H9 (cell line): ENCODE data around the gene IL15RA. TPM values are rescaled to one million over a fixed set of nuclear protein-coding genes. Genes with fewer than 3 reads are reported as not detected.

Source experiments
- DNase-seq: peaks from one replicate; pipeline ENCODE4 v3.0.0-alpha.2; 2017
- H2AFZ ChIP-seq: one replicate; pipeline ENCODE4 v1.6.1; 2013; ENCODE audit warnings: mild to moderate bottlenecking, low read length, control low read depth, moderate library complexity
- H2AK5ac ChIP-seq: 2 replicates; pipeline ENCODE4 v1.6.1; 2013; ENCODE audit warnings: low read length, control low read depth, mixed read lengths; ENCODE audit not compliant: insufficient read length
- H2BK120ac ChIP-seq: one replicate; pipeline ENCODE4 v1.6.1; 2013; ENCODE audit warnings: low read depth, mild to moderate bottlenecking, low read length, control low read depth, inconsistent platforms; ENCODE audit not compliant: poor library complexity, severe bottlenecking
- H2BK12ac ChIP-seq: 2 replicates; pipeline ENCODE4 v1.6.1; 2013; ENCODE audit warnings: low read length, control low read depth, mixed read lengths, low read depth; ENCODE audit not compliant: insufficient read length
- H2BK15ac ChIP-seq: 2 replicates; pipeline ENCODE4 v1.6.1; 2013; ENCODE audit warnings: low read depth, low read length, control low read depth
- H2BK20ac ChIP-seq: one replicate; pipeline ENCODE4 v1.6.1; 2013; ENCODE audit warnings: low read depth, mild to moderate bottlenecking, low read length, control low read depth, inconsistent platforms; ENCODE audit not compliant: poor library complexity, severe bottlenecking
- H2BK5ac ChIP-seq: 2 replicates; pipeline ENCODE4 v1.6.1; 2013; ENCODE audit warnings: low read length, control low read depth, mixed read lengths; ENCODE audit not compliant: insufficient read length
- H3K14ac ChIP-seq: 2 replicates; pipeline ENCODE4 v1.6.1; 2013; ENCODE audit warnings: low read length, control low read depth; ENCODE audit not compliant: insufficient read depth
- H3K18ac ChIP-seq: 2 replicates; pipeline ENCODE4 v1.6.1; 2013; ENCODE audit warnings: low read depth, mild to moderate bottlenecking, mixed read lengths, low read length, control low read depth; ENCODE audit not compliant: insufficient read length
- H3K23ac ChIP-seq: 2 replicates; pipeline ENCODE4 v1.6.1; 2013; ENCODE audit warnings: low read length, control low read depth, mixed read lengths, low read depth; ENCODE audit not compliant: insufficient read length
- H3K23me2 ChIP-seq: 2 replicates; pipeline ENCODE4 v1.6.1; 2013; ENCODE audit warnings: low read depth, mild to moderate bottlenecking, mixed read lengths, low read length, control low read depth; ENCODE audit not compliant: insufficient read length, poor library complexity, severe bottlenecking
- H3K27ac ChIP-seq: 2 replicates; pipeline ENCODE4 v1.5.1; 2013; ENCODE audit warnings: low read length, control low read depth, mixed read lengths, low read depth; ENCODE audit not compliant: insufficient read length
- H3K27me3 ChIP-seq: 2 replicates; pipeline ENCODE4 v1.6.1; 2013; ENCODE audit warnings: low read length, control low read depth, inconsistent platforms; ENCODE audit not compliant: insufficient read depth
- H3K4ac ChIP-seq: 2 replicates; pipeline ENCODE4 v1.6.1; 2013; ENCODE audit warnings: low read depth, mild to moderate bottlenecking, control low read depth, inconsistent platforms, low read length, moderate library complexity
- H3K4me1 ChIP-seq: 2 replicates; pipeline ENCODE4 v1.6.1; 2013; ENCODE audit warnings: low read length, control low read depth, inconsistent platforms; ENCODE audit not compliant: insufficient read depth
- H3K4me2 ChIP-seq: 2 replicates; pipeline ENCODE4 v1.6.1; 2013; ENCODE audit warnings: low read length, control low read depth, mixed read lengths; ENCODE audit not compliant: insufficient read length, insufficient read depth
- H3K56ac ChIP-seq: 2 replicates; pipeline ENCODE4 v1.6.1; 2013; ENCODE audit warnings: low read depth, mild to moderate bottlenecking, mixed read lengths, low read length, control low read depth; ENCODE audit not compliant: insufficient read length
- H3K79me1 ChIP-seq: 2 replicates; pipeline ENCODE4 v1.6.1; 2013; ENCODE audit warnings: low read depth, mild to moderate bottlenecking, moderate library complexity, low read length, control low read depth, inconsistent platforms; ENCODE audit not compliant: insufficient read depth, poor library complexity, severe bottlenecking
- H3K79me2 ChIP-seq: 2 replicates; pipeline ENCODE4 v1.6.1; 2013; ENCODE audit warnings: low read length, control low read depth, inconsistent platforms; ENCODE audit not compliant: insufficient read depth
- H3K9ac ChIP-seq: 2 replicates; pipeline ENCODE4 v1.6.1; 2013; ENCODE audit warnings: low read length, control low read depth, mixed read lengths; ENCODE audit not compliant: insufficient read length; ENCODE audit errors: extremely low read depth
- H3K9me3 ChIP-seq: one replicate; pipeline ENCODE4 v1.6.1; 2013; ENCODE audit warnings: low read depth, low read length, inconsistent platforms; ENCODE audit not compliant: control insufficient read depth
- H3T11ph ChIP-seq: one replicate; pipeline ENCODE4 v1.6.1; 2013; ENCODE audit warnings: mild to moderate bottlenecking, low read length, control low read depth, inconsistent platforms
- H4K20me1 ChIP-seq: one replicate; pipeline ENCODE4 v1.6.1; 2013; ENCODE audit not compliant: control insufficient read depth, insufficient read length, insufficient read depth
- H4K5ac ChIP-seq: 2 replicates; pipeline ENCODE4 v1.6.1; 2013; ENCODE audit warnings: low read depth, mild to moderate bottlenecking, mixed read lengths, low read length, control low read depth; ENCODE audit not compliant: insufficient read length
- H4K8ac ChIP-seq: replicated peaks from 2 replicates; pipeline ENCODE4 v1.6.1; 2013; ENCODE audit warnings: low read length, control low read depth, mixed read lengths, low read depth; ENCODE audit not compliant: insufficient read length
- H4K91ac ChIP-seq: 2 replicates; pipeline ENCODE4 v1.6.1; 2013; ENCODE audit warnings: low read depth, mild to moderate bottlenecking, moderate library complexity, mixed read lengths, low read length, control low read depth; ENCODE audit not compliant: insufficient read length
- H3K27ac Mint-ChIP-seq, 3 experiments: 2 replicates in 2 of 3; 3 replicates in 1 of 3; pipeline ENCODE4 v1.8.0; 2020 to 2021; ENCODE audit warnings: mixed read lengths in 3 of 3, mild to moderate bottlenecking in 1 of 3, moderate library complexity in 1 of 3
- H3K27me3 Mint-ChIP-seq: 2 replicates; pipeline ENCODE4 v1.8.0; 2021; ENCODE audit warnings: low read depth, mild to moderate bottlenecking, moderate library complexity, mixed read lengths
- H3K36me3 Mint-ChIP-seq, 3 experiments: 2 replicates in 2 of 3; 3 replicates in 1 of 3; pipeline ENCODE4 v1.8.0; 2020 to 2021; ENCODE audit warnings: low read depth in 3 of 3, mixed read lengths in 3 of 3; ENCODE audit not compliant: insufficient read depth in 1 of 3
- H3K4me1 Mint-ChIP-seq, 2 experiments: 2 replicates each; pipeline ENCODE4 v1.8.0; 2020; ENCODE audit warnings: mixed read lengths in 2 of 2
- H3K4me3 Mint-ChIP-seq, 2 experiments: 2 replicates in 1 of 2; 3 replicates in 1 of 2; pipeline ENCODE4 v1.8.0; 2020 to 2021; ENCODE audit warnings: mild to moderate bottlenecking in 2 of 2, mixed read lengths in 2 of 2, moderate library complexity in 1 of 2
- H3K9me3 Mint-ChIP-seq, 2 experiments: 2 replicates in 1 of 2; 3 replicates in 1 of 2; pipeline ENCODE4 v1.8.0; 2020; ENCODE audit warnings: mild to moderate bottlenecking in 2 of 2, mixed read lengths in 2 of 2, moderate library complexity in 1 of 2
- CTCF ChIP-seq: fragments of 200-600 bp; sonication (generic); conservative IDR thresholded peaks from 3 replicates; pipeline ENCODE4 v1.8.0; 2021; ENCODE audit warnings: antibody characterized with exemption, mild to moderate bottlenecking
- WGBS: extraction: QIAGEN DNeasy Blood & Tissue Kit; methylation state at CpG from one replicate; pipeline ENCODE4 v1.1.7; 2013; ENCODE audit warnings: missing lambda C conversion rate, low lambda C conversion rate, mixed read lengths; ENCODE audit not compliant: insufficient read length; ENCODE audit errors: extremely low coverage; 5-methylcytosine and 5-hydroxymethylcytosine counted together
- total RNA-seq: library from RNA; stranded (reverse); gene quantifications from 2 replicates; pipeline ENCODE4 v1.2.1, GENCODE V29; 2021

Gene IL15RA
- total RNA-seq, 1 experiment from 2014 or later, result 0.31 TPM

DNA sequence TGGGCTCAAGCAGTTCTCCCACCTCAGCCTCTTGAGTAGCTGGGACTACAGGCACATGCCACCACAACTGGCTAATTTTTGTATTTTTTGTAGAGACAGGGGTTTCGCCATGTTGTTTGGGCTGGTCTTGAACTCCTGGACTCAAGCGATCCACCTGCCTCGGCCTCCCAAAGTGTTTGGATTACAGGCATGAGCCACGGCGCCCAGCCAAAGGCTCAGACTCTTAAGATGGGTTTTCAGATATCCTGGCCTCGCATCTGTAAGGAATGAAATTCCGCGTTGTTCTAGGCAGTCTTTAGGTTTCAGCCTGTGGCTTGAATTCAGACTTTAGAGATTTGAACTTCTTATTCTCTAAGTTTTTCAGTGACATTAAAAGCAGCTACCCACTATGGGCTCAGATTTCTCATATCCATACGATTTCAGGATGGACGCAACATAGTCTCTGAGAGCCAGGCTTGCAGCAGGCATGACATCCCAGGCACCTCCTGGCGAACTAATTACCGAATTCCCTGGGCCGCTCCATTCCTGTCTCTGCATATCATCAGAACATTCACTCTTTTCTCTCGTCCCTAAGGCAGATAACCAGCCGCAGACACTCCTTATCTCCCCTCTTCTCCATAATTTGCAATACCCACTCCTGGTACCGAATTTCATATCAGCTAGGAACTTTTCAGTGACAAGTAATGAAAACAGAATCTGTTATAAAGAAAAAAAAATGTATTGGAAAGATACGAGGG, 29.7 kb downstream of the IL15RA start:
- no peak overlapping the region for H2BK12ac ChIP-seq
- no peak overlapping the region for H3K27ac ChIP-seq
- H3K27me3 ChIP-seq, result no peaks in the 10 kb centered on the region
- no peaks in the 10 kb centered on the region for H3K79me1 ChIP-seq
- H2BK120ac ChIP-seq, result no peak overlapping the region
- Mint-ChIP-seq H3K27me3 (peaks cover 5% of the 10 kb centered on the region), H3K4me3 (no peak overlapping the region), H3K36me3 (no peaks in the 10 kb centered on the region), H3K4me1 (peaks cover 29 to 35% of the 10 kb centered on the region in 2 experiments), H3K27ac (no peak overlapping the region), H3K9me3 (no peaks in the 10 kb centered on the region)
- no peaks in the 10 kb centered on the region for H3K9me3 ChIP-seq
- H3K23me2 ChIP-seq, result peaks cover 3% of the 10 kb centered on the region
- H4K20me1 ChIP-seq, result no peaks in the 10 kb centered on the region
- no peak overlapping the region for H3K4ac ChIP-seq
- no peak overlapping the region for H3K23ac ChIP-seq
- no peak overlapping the region for H3K4me2 ChIP-seq
- WGBS, result no CpG with 5 or more reads among the region's 17 CpGs
- no peak overlapping the region for H4K91ac ChIP-seq
- no peaks in the 10 kb centered on the region for H3K79me2 ChIP-seq
- H2AFZ ChIP-seq, result no peak overlapping the region
- TF ChIP-seq CTCF, result no peak
- H4K5ac ChIP-seq, result no peak overlapping the region
- no peak overlapping the region for H3K14ac ChIP-seq
- H3K18ac ChIP-seq, result no peak overlapping the region
- no peak overlapping the region for H2AK5ac ChIP-seq
- no peak overlapping the region for H3T11ph ChIP-seq
- no peak overlapping the region for H4K8ac ChIP-seq
- DNase-seq, result no peak
- H3K4me1 ChIP-seq, result peaks cover 8% of the 10 kb centered on the region; the same call in 1 of the 2 replicates
- no peak overlapping the region for H3K9ac ChIP-seq
- H2BK15ac ChIP-seq, result no peak overlapping the region
- H2BK20ac ChIP-seq, result no peak overlapping the region
- no peak overlapping the region for H3K56ac ChIP-seq
- H2BK5ac ChIP-seq, result no peak overlapping the region
